Type B pancreatic cell (in vitro differentiated cells): Measurements from ENCODE around the gene HOXC5. TPM values are rescaled to one million over a fixed set of nuclear protein-coding genes. Genes with fewer than 3 reads are reported as not detected.

Source experiments
- DNase-seq: peaks from one replicate; pipeline ENCODE4 v3.0.0; 2021; ENCODE audit warnings: mixed read lengths; ENCODE audit not compliant: unreplicated experiment; ENCODE audit errors: extremely low spot score
- H3K27ac Mint-ChIP-seq: 2 replicates; pipeline ENCODE4 v1.8.0; 2021; ENCODE audit warnings: mild to moderate bottlenecking, mixed read lengths
- H3K27me3 Mint-ChIP-seq: 2 replicates; pipeline ENCODE4 v1.8.0; 2021; ENCODE audit warnings: mixed read lengths
- H3K36me3 Mint-ChIP-seq: 2 replicates; pipeline ENCODE4 v1.8.0; 2021; ENCODE audit warnings: mixed read lengths
- H3K4me1 Mint-ChIP-seq: one replicate; pipeline ENCODE4 v1.8.0; 2021; ENCODE audit warnings: mixed read lengths; ENCODE audit not compliant: unreplicated experiment
- H3K4me3 Mint-ChIP-seq: 2 replicates; pipeline ENCODE4 v1.8.0; 2021; ENCODE audit warnings: mild to moderate bottlenecking, mixed read lengths
- H3K9me3 Mint-ChIP-seq: 2 replicates; pipeline ENCODE4 v1.8.0; 2021; ENCODE audit warnings: mixed read lengths
- CTCF ChIP-seq: fragments of 200-600 bp; sonication (generic); conservative IDR thresholded peaks from 2 replicates; pipeline ENCODE4 v1.5.0; 2021; ENCODE audit warnings: antibody characterized with exemption, mild to moderate bottlenecking
- total RNA-seq: library from RNA; stranded (reverse); gene quantifications from 2 replicates; pipeline ENCODE4 v1.2.1, GENCODE V29; 2021; ENCODE audit warnings: low replicate concordance

Gene HOXC5
- total RNA-seq, 1 donor from 2014 or later = 56.9 TPM

- Mint-ChIP-seq H3K36me3 (no peaks in the 10 kb centered on the region), H3K27ac (no peak overlapping the region), H3K9me3 (no peaks in the 10 kb centered on the region), H3K27me3 (peaks cover 100% of the 10 kb centered on the region), H3K4me3 (no peak overlapping the region), H3K4me1 (peaks cover 19% of the 10 kb centered on the region)
- no peak for TF ChIP-seq CTCF
- DNase-seq = no peak
Measured at GRCh38 chr12:54001283-54002187, 31.3 kb upstream of the HOXC5 start.

- H3K4me3 Mint-ChIP-seq = no peak overlapping the region
- H3K27ac Mint-ChIP-seq = no peak overlapping the region
- no peak for DNase-seq
- TF ChIP-seq CTCF = no peak
- H3K36me3 Mint-ChIP-seq = no peaks in the 10 kb centered on the region
- peaks cover 19% of the 10 kb centered on the region for H3K4me1 Mint-ChIP-seq
- peaks cover 100% of the 10 kb centered on the region for H3K27me3 Mint-ChIP-seq
- no peaks in the 10 kb centered on the region for H3K9me3 Mint-ChIP-seq
Measured at GRCh38 chr12:54002278-54002914, 30.5 kb upstream of the HOXC5 start.

GRCh38 chr12:54002915-54003389, 29.9 kb upstream of the HOXC5 start:
- Mint-ChIP-seq H3K27ac (no peak overlapping the region), H3K4me3 (no peak overlapping the region), H3K4me1 (peaks cover 19% of the 10 kb centered on the region)

GRCh38 chr12:54003625-54004024, 29.2 kb upstream of the HOXC5 start:
- DNase-seq = no peak
- H3K27me3 Mint-ChIP-seq = peaks cover 100% of the 10 kb centered on the region
- peaks cover 19% of the 10 kb centered on the region for H3K4me1 Mint-ChIP-seq
- TF ChIP-seq CTCF = no peak
- no peaks in the 10 kb centered on the region for H3K36me3 Mint-ChIP-seq
- no peak overlapping the region for H3K4me3 Mint-ChIP-seq
- no peak overlapping the region for H3K27ac Mint-ChIP-seq
- no peaks in the 10 kb centered on the region for H3K9me3 Mint-ChIP-seq

More at GRCh38 chr12:54002915-54003389, 29.9 kb upstream of the HOXC5 start:
- Mint-ChIP-seq H3K36me3 (no peaks in the 10 kb centered on the region), H3K9me3 (no peaks in the 10 kb centered on the region), H3K27me3 (peaks cover 100% of the 10 kb centered on the region)
- no peak for DNase-seq
- TF ChIP-seq CTCF = no peak

GRCh38 chr12:54004063-54004840, 28.6 kb upstream of the HOXC5 start:
- H3K4me3 Mint-ChIP-seq = no peak overlapping the region
- peaks cover 19% of the 10 kb centered on the region for H3K4me1 Mint-ChIP-seq
- no peaks in the 10 kb centered on the region for H3K36me3 Mint-ChIP-seq

More at GRCh38 chr12:54004063-54004840, 28.6 kb upstream of the HOXC5 start:
- TF ChIP-seq CTCF = no peak
- Mint-ChIP-seq H3K9me3 (no peaks in the 10 kb centered on the region), H3K27me3 (peaks cover 99% of the 10 kb centered on the region), H3K27ac (no peak overlapping the region)
- DNase-seq = no peak
